H1 (cell line): Measurements from ENCODE around the gene SLC7A7. TPM values are rescaled to one million over a fixed set of nuclear protein-coding genes. Genes with fewer than 3 reads are reported as not detected.

Experiments used
- ASH2L ChIP-seq: fragments of 200-600, 300-600 bp; sonication (generic); IDR thresholded peaks from one replicate; pipeline ENCODE4 v1.7.1; 2017; ENCODE audit warnings: low read length
- E2F6 ChIP-seq: IDR thresholded peaks from 2 replicates; pipeline ENCODE4 v1.6.1; 2012; ENCODE audit warnings: inconsistent platforms
- GTF2F1 ChIP-seq: IDR thresholded peaks from 2 replicates; pipeline ENCODE4 v1.6.1; 2012; ENCODE audit warnings: low read depth, low read length, improper control_type of control experiment, borderline replicate concordance
- HDAC2 ChIP-seq, 2 experiments: fragments of 300-600 bp in 1 of 2; sonication (generic) in 1 of 2; IDR thresholded peaks; 2 replicates each; pipeline ENCODE4 v1.6.1; 2011 to 2012; ENCODE audit warnings: low read depth in 2 of 2, low read length in 2 of 2, mild to moderate bottlenecking in 2 of 2, moderate library complexity in 2 of 2, borderline replicate concordance in 1 of 2, inconsistent platforms in 1 of 2
- POU5F1 ChIP-seq: IDR thresholded peaks from 2 replicates; pipeline ENCODE4 v1.6.1; 2011; ENCODE audit warnings: low read depth, mild to moderate bottlenecking, low read length, moderate library complexity
- TBP ChIP-seq: IDR thresholded peaks from 2 replicates; pipeline ENCODE4 v1.6.1; 2011; ENCODE audit warnings: low read depth, low read length, improper control_type of control experiment
- polyA plus RNA-seq, 7 experiments: library from polyadenylated mRNA; depleted of rRNA in 3 of 7; stranded (reverse) in 5 of 7; unstranded in 2 of 7; fragments of >200 nt in 5 of 7; fragments of 200-250 nt in 2 of 7; gene quantifications; 1 replicate in 5 of 7; 2 replicates in 1 of 7; 4 replicates in 1 of 7; pipeline versions ENCODE4 v1.2.1 to v1.2.3, GENCODE V29; 2011 to 2013; ENCODE audit warnings: missing spikeins in 2 of 7, mixed read lengths in 2 of 7
- total RNA-seq: library from RNA; stranded (reverse); fragmentation: NEBNext Ultra II Directional; extraction: Animal tissue kit (Norgen Biotek cat#: 25700); gene quantifications from 2 replicates; pipeline ENCODE4 v1.2.1, GENCODE V29; 2021
- TF ChIP-seq, protein P1 (sequence below): fragments of 300-600 bp; sonication (generic); IDR thresholded peaks from 2 replicates; pipeline ENCODE4 v1.7.1; 2012; ENCODE audit warnings: low read length, moderate library complexity, mild to moderate bottlenecking, inconsistent platforms; ENCODE audit not compliant: insufficient replicate concordance

The SLC7A7 gene
- total and polyA plus RNA-seq, 2 of the 8 experiments (the other 6 are each of a cell fraction or from before 2014, with no cell fraction given) = 5.8 to 14.9 TPM

DNA sequence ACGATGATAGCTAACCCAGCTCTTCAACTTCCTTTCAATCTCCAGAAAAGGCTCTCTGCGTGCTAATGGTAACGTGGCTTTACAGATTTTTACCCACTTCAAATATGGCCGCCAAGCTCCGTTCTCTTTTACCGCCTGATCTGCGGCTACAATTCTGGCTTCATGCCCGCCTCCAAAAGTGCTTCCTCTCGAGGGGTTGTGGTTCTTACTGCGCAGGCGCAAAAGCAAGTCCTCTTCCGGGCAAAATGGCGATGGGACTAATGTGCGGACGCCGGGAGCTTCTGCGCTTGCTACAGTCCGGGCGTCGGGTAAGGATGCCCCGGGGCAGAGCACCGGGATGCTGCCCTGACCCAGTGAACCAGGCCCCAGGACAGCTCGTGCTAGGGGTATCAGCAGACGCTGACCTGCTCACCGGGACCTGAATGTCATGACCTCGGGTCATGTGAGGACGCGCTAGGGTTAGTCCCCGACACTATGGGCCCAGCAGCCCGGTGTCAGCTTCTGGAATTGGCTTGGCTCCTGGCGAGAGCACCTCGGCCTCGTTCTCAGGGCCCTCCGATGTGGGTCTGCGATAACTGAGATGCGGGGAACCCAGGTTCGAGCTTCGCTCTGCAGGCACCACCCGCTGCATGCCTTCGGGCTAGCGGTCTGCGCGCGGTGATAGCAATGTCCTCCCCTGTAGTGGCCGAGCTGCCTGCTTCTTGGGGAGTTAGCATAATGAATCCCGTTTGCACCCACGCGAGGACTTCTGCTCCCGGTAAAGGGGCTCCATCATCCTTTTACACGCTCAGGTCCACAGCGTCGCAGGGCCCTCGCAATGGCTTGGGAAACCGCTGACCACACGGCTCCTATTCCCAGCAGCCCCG lies 48.5 kb downstream of the SLC7A7 start, which contains the start of gene OXA1L (continued):
- TF ChIP-seq E2F6 = peak; percentile 90
- TF ChIP-seq ASH2L = peak; percentile 89
- no peak for TF ChIP-seq POU5F1
- TF ChIP-seq GTF2F1 = no peak; the same call in 1 of the 2 replicates
- peak in 1 of 2 experiments; percentile 93; a peak in 2 of 4 replicates for TF ChIP-seq HDAC2 (IDR thresholded peaks at IDR 0.05; ENCODE audit: borderline replicate concordance in 1 of 2, low read depth in 2 of 2, low read length in 2 of 2)
- TF ChIP-seq TBP = peak; percentile 72
- TF ChIP-seq, protein P1, sequence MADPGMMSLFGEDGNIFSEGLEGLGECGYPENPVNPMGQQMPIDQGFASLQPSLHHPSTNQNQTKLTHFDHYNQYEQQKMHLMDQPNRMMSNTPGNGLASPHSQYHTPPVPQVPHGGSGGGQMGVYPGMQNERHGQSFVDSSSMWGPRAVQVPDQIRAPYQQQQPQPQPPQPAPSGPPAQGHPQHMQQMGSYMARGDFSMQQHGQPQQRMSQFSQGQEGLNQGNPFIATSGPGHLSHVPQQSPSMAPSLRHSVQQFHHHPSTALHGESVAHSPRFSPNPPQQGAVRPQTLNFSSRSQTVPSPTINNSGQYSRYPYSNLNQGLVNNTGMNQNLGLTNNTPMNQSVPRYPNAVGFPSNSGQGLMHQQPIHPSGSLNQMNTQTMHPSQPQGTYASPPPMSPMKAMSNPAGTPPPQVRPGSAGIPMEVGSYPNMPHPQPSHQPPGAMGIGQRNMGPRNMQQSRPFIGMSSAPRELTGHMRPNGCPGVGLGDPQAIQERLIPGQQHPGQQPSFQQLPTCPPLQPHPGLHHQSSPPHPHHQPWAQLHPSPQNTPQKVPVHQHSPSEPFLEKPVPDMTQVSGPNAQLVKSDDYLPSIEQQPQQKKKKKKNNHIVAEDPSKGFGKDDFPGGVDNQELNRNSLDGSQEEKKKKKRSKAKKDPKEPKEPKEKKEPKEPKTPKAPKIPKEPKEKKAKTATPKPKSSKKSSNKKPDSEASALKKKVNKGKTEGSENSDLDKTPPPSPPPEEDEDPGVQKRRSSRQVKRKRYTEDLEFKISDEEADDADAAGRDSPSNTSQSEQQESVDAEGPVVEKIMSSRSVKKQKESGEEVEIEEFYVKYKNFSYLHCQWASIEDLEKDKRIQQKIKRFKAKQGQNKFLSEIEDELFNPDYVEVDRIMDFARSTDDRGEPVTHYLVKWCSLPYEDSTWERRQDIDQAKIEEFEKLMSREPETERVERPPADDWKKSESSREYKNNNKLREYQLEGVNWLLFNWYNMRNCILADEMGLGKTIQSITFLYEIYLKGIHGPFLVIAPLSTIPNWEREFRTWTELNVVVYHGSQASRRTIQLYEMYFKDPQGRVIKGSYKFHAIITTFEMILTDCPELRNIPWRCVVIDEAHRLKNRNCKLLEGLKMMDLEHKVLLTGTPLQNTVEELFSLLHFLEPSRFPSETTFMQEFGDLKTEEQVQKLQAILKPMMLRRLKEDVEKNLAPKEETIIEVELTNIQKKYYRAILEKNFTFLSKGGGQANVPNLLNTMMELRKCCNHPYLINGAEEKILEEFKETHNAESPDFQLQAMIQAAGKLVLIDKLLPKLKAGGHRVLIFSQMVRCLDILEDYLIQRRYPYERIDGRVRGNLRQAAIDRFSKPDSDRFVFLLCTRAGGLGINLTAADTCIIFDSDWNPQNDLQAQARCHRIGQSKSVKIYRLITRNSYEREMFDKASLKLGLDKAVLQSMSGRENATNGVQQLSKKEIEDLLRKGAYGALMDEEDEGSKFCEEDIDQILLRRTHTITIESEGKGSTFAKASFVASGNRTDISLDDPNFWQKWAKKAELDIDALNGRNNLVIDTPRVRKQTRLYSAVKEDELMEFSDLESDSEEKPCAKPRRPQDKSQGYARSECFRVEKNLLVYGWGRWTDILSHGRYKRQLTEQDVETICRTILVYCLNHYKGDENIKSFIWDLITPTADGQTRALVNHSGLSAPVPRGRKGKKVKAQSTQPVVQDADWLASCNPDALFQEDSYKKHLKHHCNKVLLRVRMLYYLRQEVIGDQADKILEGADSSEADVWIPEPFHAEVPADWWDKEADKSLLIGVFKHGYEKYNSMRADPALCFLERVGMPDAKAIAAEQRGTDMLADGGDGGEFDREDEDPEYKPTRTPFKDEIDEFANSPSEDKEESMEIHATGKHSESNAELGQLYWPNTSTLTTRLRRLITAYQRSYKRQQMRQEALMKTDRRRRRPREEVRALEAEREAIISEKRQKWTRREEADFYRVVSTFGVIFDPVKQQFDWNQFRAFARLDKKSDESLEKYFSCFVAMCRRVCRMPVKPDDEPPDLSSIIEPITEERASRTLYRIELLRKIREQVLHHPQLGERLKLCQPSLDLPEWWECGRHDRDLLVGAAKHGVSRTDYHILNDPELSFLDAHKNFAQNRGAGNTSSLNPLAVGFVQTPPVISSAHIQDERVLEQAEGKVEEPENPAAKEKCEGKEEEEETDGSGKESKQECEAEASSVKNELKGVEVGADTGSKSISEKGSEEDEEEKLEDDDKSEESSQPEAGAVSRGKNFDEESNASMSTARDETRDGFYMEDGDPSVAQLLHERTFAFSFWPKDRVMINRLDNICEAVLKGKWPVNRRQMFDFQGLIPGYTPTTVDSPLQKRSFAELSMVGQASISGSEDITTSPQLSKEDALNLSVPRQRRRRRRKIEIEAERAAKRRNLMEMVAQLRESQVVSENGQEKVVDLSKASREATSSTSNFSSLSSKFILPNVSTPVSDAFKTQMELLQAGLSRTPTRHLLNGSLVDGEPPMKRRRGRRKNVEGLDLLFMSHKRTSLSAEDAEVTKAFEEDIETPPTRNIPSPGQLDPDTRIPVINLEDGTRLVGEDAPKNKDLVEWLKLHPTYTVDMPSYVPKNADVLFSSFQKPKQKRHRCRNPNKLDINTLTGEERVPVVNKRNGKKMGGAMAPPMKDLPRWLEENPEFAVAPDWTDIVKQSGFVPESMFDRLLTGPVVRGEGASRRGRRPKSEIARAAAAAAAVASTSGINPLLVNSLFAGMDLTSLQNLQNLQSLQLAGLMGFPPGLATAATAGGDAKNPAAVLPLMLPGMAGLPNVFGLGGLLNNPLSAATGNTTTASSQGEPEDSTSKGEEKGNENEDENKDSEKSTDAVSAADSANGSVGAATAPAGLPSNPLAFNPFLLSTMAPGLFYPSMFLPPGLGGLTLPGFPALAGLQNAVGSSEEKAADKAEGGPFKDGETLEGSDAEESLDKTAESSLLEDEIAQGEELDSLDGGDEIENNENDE = no peak
